ENCODE measurements around the gene HPS1.

The HPS1 gene

GRCh38 chr10:98414932-98415730, 31.6 kb downstream of the HPS1 start, which contains the start of gene PYROXD2:
PYROXD2 (minus strand) TSS chr10:98415182; CDS start chr10:98415135, 47 bp downstream.
- H3K4me3 ChIP-seq (ENCODE audit: control insufficient read depth, low read depth, low read length), result peak within 1 kb of the TSS; percentile 62
- no peak for TF ChIP-seq CTCF (conservative IDR thresholded peaks at IDR 0.05; ENCODE audit: control insufficient read depth, insufficient read depth, low read depth, low read length)
- DNase-seq (ENCODE audit: low read depth), result peak; percentile 86

GRCh38 chr10:98414578-98414931, 32.2 kb downstream of the HPS1 start:
- H3K4me3 ChIP-seq (ENCODE audit: control insufficient read depth, low read depth, low read length), result peak overlapping the region; percentile 62
- TF ChIP-seq CTCF (conservative IDR thresholded peaks at IDR 0.05; ENCODE audit: control insufficient read depth, insufficient read depth, low read depth, low read length), result no peak
- DNase-seq (ENCODE audit: low read depth), result no peak

- no peak overlapping the region for H3K4me3 ChIP-seq (ENCODE audit: control insufficient read depth, low read depth, low read length)
- no peak for TF ChIP-seq CTCF (conservative IDR thresholded peaks at IDR 0.05; ENCODE audit: control insufficient read depth, insufficient read depth, low read depth, low read length)
- DNase-seq (ENCODE audit: low read depth), result no peak
Measured at GRCh38 chr10:98411768-98412167, 35.0 kb downstream of the HPS1 start.

GRCh38 chr10:98411166-98411565, 35.6 kb downstream of the HPS1 start:
- no peak for DNase-seq (ENCODE audit: low read depth)
- no peak for TF ChIP-seq CTCF (conservative IDR thresholded peaks at IDR 0.05; ENCODE audit: control insufficient read depth, insufficient read depth, low read depth, low read length)
- H3K4me3 ChIP-seq (ENCODE audit: control insufficient read depth, low read depth, low read length), result no peak overlapping the region

- no peak for DNase-seq (ENCODE audit: low read depth)
- no peak overlapping the region for H3K4me3 ChIP-seq (ENCODE audit: control insufficient read depth, low read depth, low read length)
- TF ChIP-seq CTCF (conservative IDR thresholded peaks at IDR 0.05; ENCODE audit: control insufficient read depth, insufficient read depth, low read depth, low read length), result no peak
Measured at GRCh38 chr10:98410759-98411158, 36.0 kb downstream of the HPS1 start.

DNA sequence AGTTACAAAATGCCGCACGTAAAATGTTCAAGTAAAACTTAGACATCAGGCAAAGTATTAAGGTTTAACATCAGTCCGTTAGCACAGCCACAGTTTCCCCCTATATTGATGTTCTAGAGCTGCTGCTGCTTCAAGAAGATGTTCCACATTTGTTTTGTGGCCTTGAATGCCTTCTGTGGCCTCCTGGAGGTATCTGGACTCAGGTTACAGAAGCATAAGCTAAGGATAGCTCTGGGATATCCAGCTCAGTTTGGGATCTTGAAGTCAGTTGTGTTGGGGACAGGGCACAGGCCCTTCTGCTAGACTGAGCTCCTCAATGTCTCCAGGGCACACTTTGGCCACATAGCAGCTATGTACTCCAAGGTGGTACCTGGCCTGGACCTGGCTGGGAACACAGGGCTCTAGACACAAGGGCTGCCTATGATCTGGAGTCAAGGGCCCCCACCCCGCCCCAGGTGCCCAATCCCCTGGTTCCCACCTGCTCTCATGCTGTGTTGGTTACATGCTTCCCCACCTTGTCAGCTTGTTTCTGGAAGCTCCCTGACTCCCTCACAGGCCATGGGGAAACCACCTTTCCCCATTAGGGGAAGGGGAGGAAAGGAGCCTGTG, 36.5 kb downstream of the HPS1 start:
- no peak overlapping the region for H3K4me3 ChIP-seq (ENCODE audit: control insufficient read depth, low read depth, low read length)
- DNase-seq (ENCODE audit: low read depth), result no peak
- no peak for TF ChIP-seq CTCF (conservative IDR thresholded peaks at IDR 0.05; ENCODE audit: control insufficient read depth, insufficient read depth, low read depth, low read length)
